ENCODE data around the gene FGA.

Gene FGA

DNA sequence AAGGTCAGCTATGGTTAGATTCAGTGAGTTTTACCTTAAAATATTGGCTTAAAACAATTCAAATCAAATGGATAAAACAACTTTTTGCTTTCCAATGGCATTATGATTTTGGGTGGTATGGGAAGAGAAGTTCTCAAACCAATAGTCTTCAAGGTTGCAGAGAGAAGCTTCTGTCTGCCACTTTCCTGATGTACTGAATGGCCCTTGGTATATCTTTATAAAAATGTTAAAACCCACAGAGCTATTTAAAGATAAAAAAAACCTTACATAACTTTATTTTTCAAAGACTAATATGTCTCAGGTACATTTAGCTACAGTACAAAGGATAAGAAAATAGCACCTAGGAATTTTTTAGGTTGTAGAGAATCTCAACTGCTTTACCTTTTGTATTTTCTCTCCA is 6.9 kb downstream of the FGA start:
- no peak overlapping the region for H3K4me3 ChIP-seq
- no peak overlapping the region for H3K27ac ChIP-seq

DNA sequence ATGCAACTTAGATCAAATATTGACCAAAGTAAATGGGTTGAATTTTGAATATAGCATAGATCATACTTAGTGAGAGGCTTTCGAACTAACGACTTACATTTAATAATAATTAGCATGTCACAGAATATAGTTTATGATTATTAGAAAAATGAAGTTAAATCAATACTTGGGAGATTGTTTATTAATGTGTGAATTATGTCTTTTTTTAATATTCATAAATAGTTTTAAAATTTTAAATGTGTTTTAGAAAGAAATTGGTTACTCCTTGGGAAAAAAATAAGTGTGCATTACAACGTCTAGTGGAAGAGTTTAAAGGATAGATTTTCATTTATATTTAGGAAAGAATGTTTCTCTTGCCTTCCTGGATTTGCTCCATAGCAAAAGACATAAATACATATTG is 7.3 kb downstream of the FGA start:
- no peak overlapping the region for H3K4me3 ChIP-seq
- no peak overlapping the region for H3K27ac ChIP-seq

GRCh38 chr4:154582723-154583122 is 7.8 kb downstream of the FGA start:
- no peak overlapping the region for H3K4me3 ChIP-seq

DNA sequence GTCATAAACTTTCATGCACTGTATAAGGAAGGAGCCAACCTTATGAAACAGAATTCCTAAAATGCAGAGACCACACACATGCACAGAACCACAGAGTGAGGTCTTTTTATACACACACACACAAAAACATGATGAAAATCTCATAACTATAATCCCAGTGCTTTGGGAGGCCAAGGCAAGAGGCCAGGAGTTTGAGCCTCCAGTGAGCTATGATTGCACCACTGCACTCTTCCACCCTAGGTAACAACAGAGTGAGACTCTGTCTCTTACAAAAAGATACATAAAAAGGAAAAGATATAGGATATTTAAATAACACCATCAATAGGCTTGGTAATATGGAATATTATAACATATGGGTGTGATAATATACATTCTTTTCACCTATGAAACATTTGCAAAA is 10.6 kb downstream of the FGA start:
- Histone ChIP-seq H3K4me3 (no peak overlapping the region), H3K27ac (no peak overlapping the region)

More at GRCh38 chr4:154582723-154583122, 7.8 kb downstream of the FGA start:
- no peak overlapping the region for H3K27ac ChIP-seq

GRCh38 chr4:154578919-154579318 is 11.6 kb downstream of the FGA start:
- Histone ChIP-seq H3K4me3 (no peak overlapping the region), H3K27ac (no peak overlapping the region)

DNA sequence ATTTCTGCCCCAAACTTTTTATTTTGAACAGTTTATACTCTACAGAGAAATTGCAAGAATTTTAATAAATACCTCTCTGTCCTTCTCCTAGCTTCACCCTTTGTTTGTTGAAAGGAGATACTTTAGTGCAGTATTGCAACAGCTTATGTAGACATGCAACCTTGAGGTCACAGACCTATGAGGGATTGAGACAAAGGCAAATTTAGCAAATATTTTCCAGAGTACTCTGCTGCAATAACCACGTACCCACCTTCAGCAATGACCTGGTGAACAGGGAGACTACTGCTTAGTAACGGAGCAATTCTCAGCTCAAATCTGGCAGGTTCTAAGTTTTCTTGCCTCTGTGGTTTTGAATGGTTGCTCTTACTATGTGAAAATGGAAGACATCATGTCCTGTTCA is 13.2 kb downstream of the FGA start:
- no peak overlapping the region for H3K4me3 ChIP-seq
- no peak overlapping the region for H3K27ac ChIP-seq

DNA sequence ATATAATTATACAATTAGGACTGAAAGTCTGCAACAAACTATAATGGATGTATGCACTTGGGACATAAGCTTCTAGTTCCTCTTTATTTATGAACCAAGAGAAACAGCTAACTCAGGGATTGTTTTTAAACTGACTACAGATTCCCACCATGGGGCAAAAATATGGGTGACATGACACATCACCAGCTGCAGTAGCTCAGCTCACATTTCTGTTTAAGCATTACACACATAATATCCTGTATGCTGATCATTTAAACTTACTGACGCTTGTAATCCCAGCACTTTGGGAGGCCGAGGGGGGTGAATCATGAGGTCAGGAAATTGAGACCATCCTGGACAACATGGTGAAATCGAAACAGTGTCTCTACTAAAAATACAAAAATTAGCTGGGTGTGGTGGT is 16.2 kb downstream of the FGA start:
- H3K4me3 ChIP-seq: no peak overlapping the region
- H3K27ac ChIP-seq: no peak overlapping the region

GRCh38 chr4:154573190-154573870 is 17.2 kb downstream of the FGA start:
- no peak overlapping the region for H3K4me3 ChIP-seq

DNA sequence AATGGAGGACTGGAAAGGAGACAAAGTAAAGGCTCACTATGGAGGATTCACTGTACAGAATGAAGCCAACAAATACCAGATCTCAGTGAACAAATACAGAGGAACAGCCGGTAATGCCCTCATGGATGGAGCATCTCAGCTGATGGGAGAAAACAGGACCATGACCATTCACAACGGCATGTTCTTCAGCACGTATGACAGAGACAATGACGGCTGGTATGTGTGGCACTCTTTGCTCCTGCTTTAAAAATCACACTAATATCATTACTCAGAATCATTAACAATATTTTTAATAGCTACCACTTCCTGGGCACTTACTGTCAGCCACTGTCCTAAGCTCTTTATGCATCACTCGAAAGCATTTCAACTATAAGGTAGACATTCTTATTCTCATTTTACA is 21.0 kb downstream of the FGA start:
- Histone ChIP-seq H3K4me3 (no peak overlapping the region), H3K27ac (no peak overlapping the region)

More at GRCh38 chr4:154573190-154573870, 17.2 kb downstream of the FGA start:
- H3K27ac ChIP-seq: no peak overlapping the region

GRCh38 chr4:154569028-154569427 is 21.5 kb downstream of the FGA start:
- Histone ChIP-seq H3K27ac (no peak overlapping the region), H3K4me3 (no peak overlapping the region)

DNA sequence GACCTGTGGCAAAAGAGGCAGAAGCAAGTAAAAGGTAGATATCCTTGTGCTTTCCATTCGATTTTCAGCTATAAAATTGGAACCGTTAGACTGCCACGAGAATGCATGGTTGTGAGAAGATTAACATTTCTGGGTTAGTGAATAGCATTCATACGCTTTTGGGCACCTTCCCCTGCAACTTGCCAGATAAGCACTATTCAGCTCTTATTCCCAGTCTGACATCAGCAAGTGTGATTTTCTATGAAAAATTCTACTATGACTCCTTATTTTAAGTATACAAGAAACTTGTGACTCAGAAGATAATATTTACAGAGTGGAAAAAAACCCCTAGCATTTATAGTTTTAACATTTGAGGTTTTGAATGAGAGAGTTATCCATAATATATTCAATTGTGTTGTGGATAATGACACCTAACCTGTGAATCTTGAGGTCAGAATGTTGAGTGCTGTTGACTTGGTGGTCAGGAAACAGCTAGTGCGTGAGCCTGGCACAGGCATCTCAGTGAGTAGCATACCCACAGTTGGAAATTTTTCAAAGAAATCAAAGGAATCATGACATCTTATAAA is 23.8 kb downstream of the FGA start:
- Histone ChIP-seq H3K4me3 (no peak overlapping the region), H3K27ac (no peak overlapping the region)

DNA sequence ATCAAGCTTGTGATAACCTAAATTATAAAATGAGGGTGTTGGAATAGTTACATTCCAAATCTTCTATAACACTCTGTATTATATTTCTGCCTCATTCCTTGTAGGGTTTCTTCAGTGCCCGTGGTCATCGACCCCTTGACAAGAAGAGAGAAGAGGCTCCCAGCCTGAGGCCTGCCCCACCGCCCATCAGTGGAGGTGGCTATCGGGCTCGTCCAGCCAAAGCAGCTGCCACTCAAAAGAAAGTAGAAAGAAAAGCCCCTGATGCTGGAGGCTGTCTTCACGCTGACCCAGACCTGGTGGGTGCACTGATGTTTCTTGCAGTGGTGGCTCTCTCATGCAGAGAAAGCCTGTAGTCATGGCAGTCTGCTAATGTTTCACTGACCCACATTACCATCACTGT is 24.8 kb downstream of the FGA start:
- H3K4me3 ChIP-seq: no peak overlapping the region
- H3K27ac ChIP-seq: no peak overlapping the region

DNA sequence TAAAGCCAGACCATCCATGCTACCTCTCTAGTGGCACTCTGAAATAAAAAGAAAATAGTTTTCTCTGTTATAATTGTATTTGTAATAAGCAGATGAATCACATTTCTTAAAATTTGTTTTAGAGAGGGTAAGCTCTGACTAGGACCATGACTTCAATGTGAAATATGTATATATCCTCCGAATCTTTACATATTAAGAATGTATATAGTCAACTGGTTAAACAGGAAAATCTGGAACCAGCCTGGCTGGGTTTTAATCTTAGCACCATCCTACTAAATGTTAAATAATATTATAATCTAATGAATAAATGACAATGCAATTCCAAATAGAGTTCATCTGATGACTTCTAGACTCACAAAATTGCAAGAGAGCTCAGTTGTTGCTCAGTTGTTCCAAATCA is 26.2 kb downstream of the FGA start:
- no peak overlapping the region for H3K4me3 ChIP-seq

DNA sequence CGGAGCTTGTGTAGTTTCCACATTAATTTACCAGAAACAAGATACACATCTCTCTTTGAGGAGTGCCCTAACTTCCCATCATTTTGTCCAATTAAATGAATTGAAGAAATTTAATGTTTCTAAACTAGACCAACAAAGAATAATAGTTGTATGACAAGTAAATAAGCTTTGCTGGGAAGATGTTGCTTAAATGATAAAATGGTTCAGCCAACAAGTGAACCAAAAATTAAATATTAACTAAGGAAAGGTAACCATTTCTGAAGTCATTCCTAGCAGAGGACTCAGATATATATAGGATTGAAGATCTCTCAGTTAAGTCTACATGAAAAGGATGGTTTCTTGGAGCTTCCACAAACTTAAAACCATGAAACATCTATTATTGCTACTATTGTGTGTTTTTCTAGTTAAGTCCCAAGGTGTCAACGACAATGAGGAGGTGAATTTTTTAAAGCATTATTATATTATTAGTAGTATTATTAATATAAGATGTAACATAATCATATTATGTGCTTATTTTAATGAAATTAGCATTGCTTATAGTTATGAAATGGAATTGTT is 27.8 kb downstream of the FGA start, which contains the start of gene FGB:
TSS of gene FGB (plus strand) at position 315 of the 558 bp plus-strand sequence. CDS start at position 323, 8 bp downstream.
- Histone ChIP-seq H3K27ac (no peak within 1 kb of the TSS), H3K4me3 (no peak within 1 kb of the TSS)

More for the DNA sequence above, 26.2 kb downstream of the FGA start:
- H3K27ac ChIP-seq: no peak overlapping the region

- H3K27ac ChIP-seq: no peak overlapping the region
These were observed 29.7 kb downstream of the FGA start for GRCh38 chr4:154560824-154561231.

DNA sequence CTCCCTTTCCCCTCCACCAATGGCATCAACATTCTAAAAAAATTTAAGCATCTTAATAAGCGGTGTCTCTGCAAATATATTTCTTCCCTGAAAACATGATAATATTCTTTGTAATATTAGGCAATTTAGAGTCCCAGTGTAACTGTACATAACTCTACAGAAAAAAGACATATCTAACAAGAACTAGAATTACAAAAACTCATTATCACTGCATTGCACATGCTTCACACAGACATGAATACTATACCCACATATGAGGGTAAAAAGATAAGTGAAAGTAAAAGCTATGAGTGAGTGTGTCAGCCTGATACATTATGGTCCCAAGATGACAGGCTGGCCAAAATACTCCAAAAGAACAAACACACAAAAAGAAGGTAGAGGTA is 30.1 kb downstream of the FGA start:
- Histone ChIP-seq H3K4me3 (no peak overlapping the region), H3K27ac (no peak overlapping the region)

More at GRCh38 chr4:154560824-154561231, 29.7 kb downstream of the FGA start:
- no peak overlapping the region for H3K4me3 ChIP-seq

- no peak overlapping the region for H3K4me3 ChIP-seq
- H3K27ac ChIP-seq: no peak overlapping the region
These were observed 30.8 kb downstream of the FGA start for GRCh38 chr4:154559494-154560418.

DNA sequence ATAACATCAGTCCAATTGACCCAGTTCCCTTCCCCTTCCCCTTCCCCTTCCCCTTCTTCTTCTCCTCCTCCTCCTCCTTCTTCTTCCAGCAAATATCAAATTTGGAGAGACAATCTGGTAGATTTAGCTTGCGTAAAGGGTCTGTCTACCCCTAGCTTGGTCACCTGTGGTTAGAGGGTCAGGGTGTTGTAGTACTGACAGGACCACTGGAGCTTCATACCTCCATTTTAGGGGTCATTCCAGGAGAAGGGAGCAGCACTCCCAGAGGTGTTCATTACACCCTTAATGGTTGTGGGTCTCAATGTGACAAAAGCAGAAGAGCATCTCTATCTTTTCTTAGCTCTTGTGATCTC is 31.4 kb downstream of the FGA start:
- no peak overlapping the region for H3K4me3 ChIP-seq
- no peak overlapping the region for H3K27ac ChIP-seq

DNA sequence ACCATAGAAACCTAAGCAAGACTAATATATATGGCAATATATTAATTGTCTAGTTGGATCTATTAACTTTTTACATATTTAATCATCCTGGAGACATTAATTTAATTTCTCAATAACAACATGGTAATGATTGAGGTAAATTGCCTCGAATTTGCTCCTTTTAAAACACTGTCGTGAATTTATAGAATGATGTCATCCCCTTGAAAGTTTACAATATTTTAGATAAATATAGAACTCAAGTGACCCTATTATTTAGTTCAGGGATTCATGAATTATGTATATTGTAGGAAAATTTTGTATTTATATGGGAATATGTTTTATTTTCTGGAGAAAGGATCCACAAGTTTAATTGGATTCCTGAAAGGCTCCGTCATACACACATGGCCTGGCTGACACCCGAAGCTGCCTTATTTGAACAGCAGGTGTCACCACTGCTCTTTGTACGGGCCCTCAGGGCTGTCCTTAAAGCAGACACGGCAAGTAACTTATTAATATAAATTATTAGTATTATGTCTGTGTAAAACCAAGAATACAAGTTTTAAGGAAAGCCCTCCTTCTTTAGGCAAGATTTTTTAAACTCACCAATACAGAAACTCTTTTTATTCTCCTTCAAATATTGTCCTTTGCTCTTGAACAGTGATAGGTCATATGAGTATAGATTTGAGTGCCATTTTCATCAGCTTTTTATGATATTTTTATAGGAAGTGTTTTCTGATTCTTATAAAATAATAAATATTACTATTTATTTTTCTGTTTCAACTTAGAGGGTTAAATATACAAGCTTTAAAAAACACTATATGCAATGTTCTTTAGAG is 38.5 kb downstream of the FGA start:
- Histone ChIP-seq H3K4me3 (no peak overlapping the region), H3K27ac (no peak overlapping the region)
